Neural cell (in vitro differentiated cells): ENCODE results near the gene TEKT5. TPM values are rescaled to one million over a fixed set of nuclear protein-coding genes. Genes with fewer than 3 reads are reported as not detected.

ENCODE experiments used
- H2AFZ ChIP-seq: fragments of 200-600, 300-800 bp; sonication (generic), shearing (Covaris generic); 2 replicates; pipeline ENCODE4 v1.6.0; 2014; ENCODE audit warnings: low read depth, mild to moderate bottlenecking, antibody characterized with exemption, low read length, moderate library complexity
- H3F3A ChIP-seq: fragments of 200-600 bp; shearing (Covaris generic); 2 replicates; pipeline ENCODE4 v1.6.1; 2016; ENCODE audit warnings: mild to moderate bottlenecking, moderate library complexity, mixed read lengths, antibody characterized with exemption, low read length; ENCODE audit not compliant: insufficient read depth, poor library complexity, severe bottlenecking
- H3K27ac ChIP-seq: fragments of 200-600, 300-800 bp; sonication (generic), shearing (Covaris generic); 2 replicates; pipeline ENCODE4 v1.5.1; 2014; ENCODE audit warnings: mild to moderate bottlenecking, low read length, moderate library complexity
- H3K27me3 ChIP-seq: fragments of 300-800, 200-600 bp; sonication (generic), shearing (Covaris generic); 2 replicates; pipeline ENCODE4 v1.6.0; 2014; ENCODE audit warnings: mild to moderate bottlenecking, low read depth, low read length, moderate library complexity; ENCODE audit not compliant: insufficient read depth
- H3K36me3 ChIP-seq: fragments of 300-800, 200-600 bp; sonication (generic), shearing (Covaris generic); 2 replicates; pipeline ENCODE4 v1.5.1; 2014; ENCODE audit warnings: mild to moderate bottlenecking, antibody characterized with exemption, low read length, moderate library complexity; ENCODE audit not compliant: insufficient read depth
- H3K4me2 ChIP-seq: fragments of 300-800, 200-600 bp; sonication (generic), shearing (Covaris generic); 2 replicates; pipeline ENCODE4 v1.6.0; 2014; ENCODE audit warnings: mild to moderate bottlenecking, low read length
- H3K4me3 ChIP-seq: fragments of 300-800, 200-600 bp; sonication (generic), shearing (Covaris generic); 2 replicates; pipeline ENCODE4 v1.5.1; 2014; ENCODE audit warnings: mild to moderate bottlenecking, low read length, moderate library complexity
- H3K79me2 ChIP-seq: fragments of 200-600 bp; shearing (Covaris generic); replicated peaks from 2 replicates; pipeline ENCODE4 v1.6.0; 2014; ENCODE audit warnings: mild to moderate bottlenecking, low read length, moderate library complexity; ENCODE audit not compliant: insufficient read depth
- H3K9ac ChIP-seq: fragments of 300-800, 200-600 bp; sonication (generic), shearing (Covaris generic); 2 replicates; pipeline ENCODE4 v1.6.1; 2016; ENCODE audit warnings: mild to moderate bottlenecking, low read length, mixed read lengths
- H3K9me2 ChIP-seq: fragments of 200-600 bp; shearing (Covaris generic); 2 replicates; pipeline ENCODE4 v1.6.1; 2016; ENCODE audit warnings: mild to moderate bottlenecking, low read length, mixed read lengths; ENCODE audit not compliant: insufficient read depth
- H3K9me3 ChIP-seq: fragments of 200-600, 300-800 bp; sonication (generic), shearing (Covaris generic); 2 replicates; pipeline ENCODE4 v1.6.1; 2016; ENCODE audit warnings: mild to moderate bottlenecking, mixed run types, low read length, moderate library complexity, mixed read lengths
- H4K20me1 ChIP-seq: fragments of 200-600 bp; shearing (Covaris generic); 2 replicates; pipeline ENCODE4 v1.6.1; 2016; ENCODE audit warnings: mild to moderate bottlenecking, mixed run types; ENCODE audit not compliant: insufficient read depth
- CTCF ChIP-seq: fragments of 450-650 bp; IDR thresholded peaks from 2 replicates; pipeline ENCODE4 v1.5.1; 2014; ENCODE audit warnings: antibody characterized with exemption, mild to moderate bottlenecking, moderate library complexity; ENCODE audit not compliant: poor library complexity, severe bottlenecking
- EP300 ChIP-seq: fragments of 450-650 bp; conservative IDR thresholded peaks from 2 replicates; pipeline ENCODE4 v1.6.1; 2014; ENCODE audit warnings: antibody characterized with exemption, mild to moderate bottlenecking, moderate library complexity; ENCODE audit not compliant: poor library complexity, severe bottlenecking
- EZH2 ChIP-seq: fragments of 200-600, 300-800 bp; shearing (Covaris generic), sonication (generic); IDR thresholded peaks from 2 replicates; pipeline ENCODE4 v1.6.1; 2014; ENCODE audit warnings: antibody characterized with exemption, low read length, borderline replicate concordance, mild to moderate bottlenecking; ENCODE audit not compliant: insufficient read depth, poor library complexity, severe bottlenecking
- MXI1 ChIP-seq: fragments of 450-650 bp; conservative IDR thresholded peaks from 2 replicates; pipeline ENCODE4 v1.6.1; 2014; ENCODE audit warnings: antibody characterized with exemption, mild to moderate bottlenecking; ENCODE audit not compliant: poor library complexity, severe bottlenecking
- POLR2AphosphoS5 ChIP-seq: IDR thresholded peaks from 2 replicates; pipeline ENCODE4 v1.6.1; 2012
- RAD21 ChIP-seq: fragments of 450-650 bp; conservative IDR thresholded peaks from 2 replicates; pipeline ENCODE4 v1.6.1; 2014; ENCODE audit warnings: antibody characterized with exemption, mild to moderate bottlenecking, moderate library complexity
- REST ChIP-seq: IDR thresholded peaks from 2 replicates; pipeline ENCODE4 v1.6.1; 2012; ENCODE audit warnings: borderline replicate concordance
- SMC3 ChIP-seq: fragments of 450-650 bp; conservative IDR thresholded peaks from 2 replicates; pipeline ENCODE4 v1.6.1; 2014; ENCODE audit warnings: antibody characterized with exemption, mild to moderate bottlenecking, moderate library complexity; ENCODE audit not compliant: poor library complexity
- TAF1 ChIP-seq: IDR thresholded peaks from 2 replicates; pipeline ENCODE4 v1.6.1; 2012; ENCODE audit warnings: low read depth
- polyA plus RNA-seq: library from polyadenylated mRNA; depleted of rRNA; stranded (reverse); fragments of >200 nt; gene quantifications from 2 replicates; pipeline ENCODE4 v1.2.3, GENCODE V29; 2014

The TEKT5 gene
- polyA plus RNA-seq, 1 donor from 2014 or later = not detected

GRCh38 chr16:10699756-10700155 is 5.0 kb upstream of the TEKT5 start:
- H3K9me2 ChIP-seq = no peaks in the 10 kb centered on the region
- H3F3A ChIP-seq = no peaks in the 10 kb centered on the region
- H3K79me2 ChIP-seq = no peaks in the 10 kb centered on the region
- no peak overlapping the region for H3K27ac ChIP-seq
- peaks cover 4% of the 10 kb centered on the region for H3K9me3 ChIP-seq
- no peak overlapping the region for H3K4me3 ChIP-seq
- no peaks in the 10 kb centered on the region for H3K36me3 ChIP-seq
- no peaks in the 10 kb centered on the region for H4K20me1 ChIP-seq
- no peak overlapping the region for H3K9ac ChIP-seq
- H3K27me3 ChIP-seq = no peaks in the 10 kb centered on the region
- no peak overlapping the region for H2AFZ ChIP-seq
- H3K4me2 ChIP-seq = no peak overlapping the region
- no peak for TF ChIP-seq CTCF
- TF ChIP-seq MXI1 = no peak
- TF ChIP-seq POLR2AphosphoS5 = no peak
- no peak for TF ChIP-seq EP300
- no peak for TF ChIP-seq TAF1
- TF ChIP-seq RAD21 = no peak
- no peak for TF ChIP-seq REST
- TF ChIP-seq SMC3 = no peak

GRCh38 chr16:10694306-10694705 is 424 bp downstream of the TEKT5 start:
- H3K4me3 ChIP-seq = no peak overlapping the region
- H3K9me3 ChIP-seq = no peaks in the 10 kb centered on the region
- H3K36me3 ChIP-seq = no peaks in the 10 kb centered on the region
- H3K79me2 ChIP-seq = no peaks in the 10 kb centered on the region
- TF ChIP-seq REST (no peak), MXI1 (no peak), SMC3 (no peak), CTCF (no peak), POLR2AphosphoS5 (no peak), EZH2 (no peak), TAF1 (no peak), RAD21 (no peak), EP300 (no peak)
- H3K4me2 ChIP-seq = no peak overlapping the region
- no peaks in the 10 kb centered on the region for H3K9me2 ChIP-seq
- no peaks in the 10 kb centered on the region for H3K27me3 ChIP-seq
- H3K9ac ChIP-seq = no peak overlapping the region
- H2AFZ ChIP-seq = no peak overlapping the region
- H3K27ac ChIP-seq = no peak overlapping the region
- H3F3A ChIP-seq = no peaks in the 10 kb centered on the region
- no peaks in the 10 kb centered on the region for H4K20me1 ChIP-seq
